HS-27A (cell line): Measurements from ENCODE around the gene APOA4.

Source experiments
- DNase-seq: peaks from one replicate; pipeline ENCODE4 v3.0.0-alpha.2; 2012; ENCODE audit warnings: low read depth, missing footprints

APOA4 gene

GRCh38 chr11:116800610-116801009 lies 22.5 kb downstream of the APOA4 start:
- DNase-seq: no peak

GRCh38 chr11:116798368-116798767 lies 24.7 kb downstream of the APOA4 start:
- DNase-seq: no peak

DNA sequence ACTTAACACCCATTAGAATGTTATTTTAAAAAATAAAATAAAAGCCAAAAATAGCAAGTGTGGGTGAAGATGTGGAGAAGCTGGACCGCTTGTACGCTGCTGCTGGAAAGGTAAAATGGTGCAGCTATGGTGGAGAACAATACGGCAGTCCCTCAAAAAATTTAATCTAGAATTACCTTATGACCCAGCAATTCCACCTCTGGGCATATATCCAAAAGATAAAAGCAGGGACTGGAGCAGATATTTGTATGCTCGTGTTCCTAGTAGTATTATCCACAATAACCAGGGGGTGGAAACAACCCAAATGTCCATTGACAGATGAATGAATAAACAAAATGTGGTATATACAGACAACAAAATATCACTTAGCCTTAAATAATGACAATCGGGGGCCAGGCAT lies 25.3 kb downstream of the APOA4 start:
- no peak for DNase-seq

DNA sequence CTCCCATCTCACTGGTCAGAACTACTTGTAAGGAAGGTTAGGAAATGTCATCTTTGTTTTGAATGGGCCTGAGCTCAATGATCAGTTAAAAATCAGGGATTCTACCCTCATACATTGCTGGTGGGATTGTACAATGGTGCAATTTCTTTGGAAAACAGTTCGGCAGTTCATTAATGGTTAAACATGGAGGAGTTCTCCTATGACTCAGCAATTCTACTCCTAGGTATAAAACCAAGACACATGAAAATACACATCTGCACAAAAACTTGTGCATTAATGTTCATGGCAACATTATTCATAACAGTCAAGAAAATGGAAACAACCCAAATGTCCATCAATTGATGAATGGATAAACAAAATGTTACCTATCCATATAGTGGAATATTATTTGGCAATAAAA lies 26.6 kb downstream of the APOA4 start:
- DNase-seq: no peak

GRCh38 chr11:116794851-116795250 lies 28.3 kb downstream of the APOA4 start:
- DNase-seq: no peak

GRCh38 chr11:116793772-116794097 lies 29.4 kb downstream of the APOA4 start:
- no peak for DNase-seq

DNA sequence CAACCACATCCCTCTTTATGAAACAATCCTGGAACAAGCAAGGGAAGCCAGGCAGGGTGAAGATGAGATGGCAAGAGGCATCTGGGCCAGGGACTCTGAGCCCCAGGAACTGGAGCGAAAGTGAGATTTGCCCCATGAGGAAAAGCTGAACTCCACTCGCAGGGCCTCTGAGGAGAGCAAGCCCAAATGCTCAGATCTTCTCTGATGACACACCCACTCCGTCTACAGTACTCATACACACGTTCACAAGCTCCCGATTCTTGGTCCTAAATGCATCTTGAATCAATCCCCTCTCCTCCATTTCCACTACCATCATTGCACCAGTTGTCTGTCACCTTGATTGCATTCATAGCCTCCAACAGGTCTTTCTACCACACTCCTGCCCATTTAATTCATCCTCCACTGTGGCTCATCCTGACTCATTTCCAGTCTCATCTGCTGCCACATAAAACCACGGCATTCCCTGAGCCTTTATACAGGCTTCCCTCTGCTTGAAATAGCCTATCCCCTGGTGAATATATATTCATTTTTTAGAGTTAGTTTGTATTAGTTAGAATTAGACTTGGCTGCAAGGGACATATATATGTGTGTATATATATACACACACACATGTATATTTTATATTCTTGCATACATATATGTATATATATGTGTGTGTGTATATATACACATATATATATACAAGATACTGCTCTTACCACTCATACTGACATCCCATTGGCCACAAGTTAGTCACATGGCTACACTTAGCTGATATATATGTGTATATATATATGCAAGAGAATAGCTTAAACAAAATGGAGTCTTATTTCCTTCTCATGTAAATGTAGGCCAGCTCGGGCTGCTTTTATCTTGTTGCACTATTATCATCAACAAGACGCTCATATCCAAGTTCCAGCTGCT lies 30.0 kb downstream of the APOA4 start:
- DNase-seq: no peak

DNA sequence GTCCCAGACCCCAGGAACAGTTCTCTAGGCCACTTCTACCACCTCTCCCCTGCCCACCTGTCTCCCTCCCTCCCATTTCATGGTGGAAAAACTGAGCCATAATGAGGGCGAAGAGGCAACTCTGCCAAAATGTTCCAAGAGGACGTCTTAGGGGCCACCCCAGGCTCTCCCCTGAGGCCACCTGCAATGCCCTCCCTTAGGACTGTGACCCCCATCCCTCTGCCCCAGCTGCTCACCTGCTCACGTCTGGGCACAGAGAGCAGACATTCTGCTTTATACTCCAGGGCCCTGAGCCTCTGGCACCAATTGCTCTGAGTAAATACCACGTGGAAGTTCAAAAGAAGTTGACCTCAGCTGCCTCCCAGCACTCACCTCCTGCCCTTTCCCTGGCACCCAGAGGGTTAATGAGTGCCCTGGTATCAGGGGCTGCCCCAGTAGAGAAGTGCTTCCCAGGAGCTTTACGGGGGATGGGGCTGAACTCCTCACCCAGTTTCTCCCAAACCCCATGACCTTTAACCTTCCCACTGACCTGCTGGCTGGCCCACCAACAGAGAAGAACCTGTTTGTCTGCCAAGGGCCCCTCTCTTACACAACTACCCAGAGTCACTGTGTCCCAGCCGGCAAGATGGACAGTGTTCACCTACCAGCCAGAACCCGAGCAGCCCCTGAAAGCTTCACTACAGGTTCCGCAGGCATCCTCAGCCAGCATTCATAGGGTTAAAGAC lies 30.8 kb downstream of the APOA4 start:
- no peak for DNase-seq

- DNase-seq: no peak
Observed at GRCh38 chr11:116791813-116792143, 31.3 kb downstream of the APOA4 start, which contains the start of gene APOA5. TSS of gene APOA5 (minus strand) at chr11:116791879. CDS start at chr11:116791860, 19 bp downstream.

DNA sequence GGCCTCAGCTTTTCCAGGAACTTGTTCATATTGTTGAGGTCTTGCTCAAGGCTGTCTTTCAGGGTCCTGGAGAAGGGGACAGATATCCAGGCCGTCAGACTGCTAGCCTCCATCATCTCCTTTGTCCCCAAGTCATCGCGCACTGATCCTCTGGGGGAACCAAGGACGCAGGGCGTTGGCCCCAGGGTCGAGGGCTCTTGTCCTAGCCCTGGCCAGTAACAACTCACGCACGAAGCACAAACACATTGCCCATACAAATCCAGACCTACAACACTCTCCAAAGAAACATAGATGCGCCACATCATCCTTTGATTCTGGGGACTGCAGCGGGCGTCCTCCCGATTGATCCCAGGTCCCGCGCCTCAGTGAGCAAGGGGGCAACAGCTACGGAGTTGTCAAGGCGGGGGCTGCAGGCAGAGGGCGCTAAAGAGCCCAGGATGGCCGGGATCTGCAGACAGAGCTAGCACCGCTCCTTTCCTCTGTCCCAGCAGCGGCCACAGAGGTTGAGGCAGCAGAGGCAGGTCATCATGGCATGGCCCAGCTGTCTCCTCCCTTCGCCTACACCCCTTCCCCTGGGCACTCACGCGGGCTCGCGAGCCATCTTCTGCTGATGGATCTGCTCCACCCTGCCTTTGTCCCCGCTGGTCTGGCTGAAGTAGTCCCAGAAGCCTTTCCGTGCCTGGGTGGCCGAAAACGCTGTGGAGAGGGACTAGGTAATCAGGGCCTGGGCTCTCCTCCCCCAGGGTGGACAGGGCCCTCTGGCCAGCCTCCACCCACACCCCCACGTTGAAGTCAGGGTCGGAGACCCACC lies 31.9 kb downstream of the APOA4 start:
- no peak for DNase-seq

DNA sequence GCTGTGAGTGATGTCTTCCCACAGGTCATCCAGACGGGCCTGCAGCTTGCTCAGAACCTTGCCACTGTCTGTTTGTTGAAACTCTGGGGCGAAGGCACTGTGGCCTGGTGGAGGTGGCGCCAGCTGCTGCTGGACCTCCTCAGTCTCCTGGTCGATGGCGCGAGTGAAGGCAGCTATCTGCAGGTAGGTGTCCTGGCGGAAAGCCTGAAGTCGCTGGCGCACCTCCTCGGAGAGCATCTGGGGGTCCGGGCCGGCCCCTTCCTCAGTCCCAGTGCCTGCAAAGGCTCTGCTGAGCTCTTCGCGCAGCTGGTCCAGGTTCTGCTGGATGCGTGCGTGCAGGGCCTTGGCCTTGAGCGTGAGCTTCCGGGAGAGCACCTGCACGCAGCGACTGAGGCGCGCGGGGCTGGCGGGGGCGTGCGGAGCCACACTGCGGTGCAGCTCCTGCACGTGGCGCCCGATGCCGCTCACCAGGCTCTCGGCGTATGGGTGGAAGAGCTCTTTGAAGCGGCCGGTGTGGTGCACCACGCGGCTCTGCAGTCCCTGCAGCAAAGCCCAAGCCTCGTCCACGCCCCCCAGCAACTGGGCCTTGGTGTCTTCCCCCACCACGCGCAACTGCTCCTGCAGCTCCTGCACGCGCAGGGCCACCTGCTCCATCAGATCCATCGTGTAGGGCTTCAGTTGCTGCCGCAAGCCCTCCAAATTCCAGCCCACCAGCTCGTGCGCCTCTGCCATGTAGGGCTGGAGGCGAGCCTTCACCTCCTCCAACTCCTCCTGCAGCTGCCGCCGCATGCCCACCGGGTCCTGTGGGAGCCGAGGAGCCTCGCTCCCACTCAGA lies 32.7 kb downstream of the APOA4 start:
- no peak for DNase-seq

- DNase-seq: no peak
Observed at GRCh38 chr11:116788975-116789374, 34.1 kb downstream of the APOA4 start.

- no peak for DNase-seq
Observed at GRCh38 chr11:116788534-116788933, 34.6 kb downstream of the APOA4 start.

DNA sequence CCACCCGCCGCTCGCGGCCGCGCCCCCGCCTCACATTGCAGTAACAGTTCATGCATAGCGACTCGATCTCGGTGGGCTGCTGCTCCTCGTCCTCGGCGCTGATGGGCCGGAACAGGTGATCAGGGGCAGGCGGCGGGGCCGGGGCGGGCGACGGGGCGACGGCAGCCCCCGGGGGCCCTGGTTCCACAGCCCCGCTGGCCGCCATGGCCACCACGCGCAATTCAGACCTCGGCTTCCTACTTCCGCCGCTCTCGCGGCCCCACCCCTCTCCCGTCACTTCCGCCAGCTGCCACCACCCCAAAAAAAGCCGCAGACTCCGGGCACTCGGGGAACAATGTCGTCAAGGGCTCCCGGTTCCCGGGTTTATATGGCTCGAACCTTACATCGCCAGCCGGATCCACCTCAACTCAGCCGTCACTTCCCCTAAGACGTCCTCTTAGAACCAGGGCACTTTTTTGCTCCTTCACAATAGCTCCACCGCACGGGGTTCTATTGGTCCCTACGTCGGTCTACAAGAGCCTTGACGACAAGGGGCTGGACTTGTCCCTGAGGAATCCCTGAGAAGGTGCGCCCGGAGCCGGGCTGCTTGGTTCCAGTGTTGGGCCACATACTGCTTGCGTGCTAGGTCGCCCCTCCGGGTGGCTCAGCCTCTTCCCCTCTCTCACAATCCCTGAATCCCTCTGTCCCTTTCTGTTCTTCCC lies 35.2 kb downstream of the APOA4 start, which contains the start of gene ZPR1:
Gene ZPR1, minus strand, starts transcription at position 238 of the 701 bp plus-strand sequence. Its CDS starts 33 bp downstream, at position 205.
- DNase-seq: no peak

DNA sequence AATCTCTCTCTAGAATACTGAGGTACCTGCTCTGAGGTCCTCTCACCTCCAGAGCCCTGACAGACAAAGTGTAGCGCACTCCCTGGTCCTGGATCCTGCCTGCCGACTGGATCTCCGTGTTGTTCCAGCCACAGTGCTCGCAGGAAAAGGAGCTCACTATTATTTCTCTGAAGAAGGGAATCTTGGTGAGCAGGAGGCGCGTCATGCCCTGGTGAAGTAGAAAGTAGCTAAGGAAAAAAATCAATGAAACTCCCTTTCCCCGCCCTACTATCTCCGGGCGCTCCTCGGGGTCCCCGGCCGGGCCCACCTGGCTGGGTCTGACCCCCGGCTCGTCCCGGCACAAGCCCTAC lies 35.7 kb downstream of the APOA4 start:
- no peak for DNase-seq

- DNase-seq: no peak
Observed at GRCh38 chr11:116786966-116787365, 36.1 kb downstream of the APOA4 start.

GRCh38 chr11:116786326-116786725 lies 36.8 kb downstream of the APOA4 start:
- no peak for DNase-seq

DNA sequence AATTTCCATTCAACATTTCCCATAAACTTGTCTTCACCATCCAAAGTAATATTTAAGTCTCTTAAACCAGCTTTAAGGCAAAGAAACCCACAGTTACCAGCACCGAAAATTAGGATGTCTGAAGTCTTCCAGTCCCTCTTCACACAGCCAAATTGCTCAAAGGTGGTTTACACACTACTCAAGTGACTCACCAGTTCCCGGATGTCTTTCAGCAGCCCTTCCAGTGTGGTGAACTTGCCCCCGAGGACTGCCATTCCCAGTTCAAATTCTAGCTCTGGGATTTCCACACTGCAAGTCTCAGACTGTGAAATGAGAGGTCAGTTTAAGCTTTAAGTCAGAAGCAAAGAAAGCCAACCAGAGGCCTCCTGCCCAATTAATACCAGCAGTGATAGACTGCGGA lies 40.4 kb downstream of the APOA4 start:
- DNase-seq: no peak

- no peak for DNase-seq
Observed at GRCh38 chr11:116778556-116778955, 44.5 kb downstream of the APOA4 start.

- no peak for DNase-seq
Observed at GRCh38 chr11:116777056-116777455, 46.0 kb downstream of the APOA4 start.

DNA sequence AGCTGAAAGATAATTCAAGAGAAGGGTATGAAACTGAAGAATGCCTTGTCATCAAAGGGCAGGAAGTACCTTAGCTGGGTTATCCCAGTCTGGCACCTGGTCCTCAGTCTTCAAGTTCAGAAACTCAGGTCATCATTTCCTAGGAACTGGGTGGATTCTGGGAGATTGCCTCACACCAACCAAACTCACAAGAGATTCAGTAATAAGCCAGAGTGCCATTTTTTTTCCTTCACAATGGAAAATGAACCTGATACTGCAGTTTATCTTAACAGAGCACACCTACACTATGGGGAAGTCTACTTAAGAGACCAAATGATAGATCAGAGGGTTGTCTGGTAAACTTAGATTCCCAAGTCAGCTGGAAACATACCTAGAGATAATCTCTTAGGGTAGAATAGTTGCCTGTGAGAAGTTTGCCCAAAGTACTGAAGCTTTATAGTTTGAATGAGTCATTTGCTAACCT lies 46.6 kb downstream of the APOA4 start:
- DNase-seq: no peak
